M059J (cell line): Measurements from ENCODE around the gene LMO2. TPM values are rescaled to one million over a fixed set of nuclear protein-coding genes. Genes with fewer than 3 reads are reported as not detected.
"Not testable (repeated sequence)": the region's sequence is repeated elsewhere in the genome, so short reads cannot be mapped to it uniquely, and the experiment has no call there.

Source experiments
- DNase-seq: peaks from one replicate; pipeline ENCODE4 v3.0.0-alpha.2; 2012; ENCODE audit warnings: low read depth
- total RNA-seq: library from RNA; depleted of rRNA; stranded (reverse); fragments of >200 nt; shearing (Covaris generic); gene quantifications from 2 replicates; pipeline ENCODE4 v1.2.3, GENCODE V29; 2014; rRNA removed

The LMO2 gene
- total RNA-seq = 0.54 and 0.84 TPM in 2 replicates

DNA sequence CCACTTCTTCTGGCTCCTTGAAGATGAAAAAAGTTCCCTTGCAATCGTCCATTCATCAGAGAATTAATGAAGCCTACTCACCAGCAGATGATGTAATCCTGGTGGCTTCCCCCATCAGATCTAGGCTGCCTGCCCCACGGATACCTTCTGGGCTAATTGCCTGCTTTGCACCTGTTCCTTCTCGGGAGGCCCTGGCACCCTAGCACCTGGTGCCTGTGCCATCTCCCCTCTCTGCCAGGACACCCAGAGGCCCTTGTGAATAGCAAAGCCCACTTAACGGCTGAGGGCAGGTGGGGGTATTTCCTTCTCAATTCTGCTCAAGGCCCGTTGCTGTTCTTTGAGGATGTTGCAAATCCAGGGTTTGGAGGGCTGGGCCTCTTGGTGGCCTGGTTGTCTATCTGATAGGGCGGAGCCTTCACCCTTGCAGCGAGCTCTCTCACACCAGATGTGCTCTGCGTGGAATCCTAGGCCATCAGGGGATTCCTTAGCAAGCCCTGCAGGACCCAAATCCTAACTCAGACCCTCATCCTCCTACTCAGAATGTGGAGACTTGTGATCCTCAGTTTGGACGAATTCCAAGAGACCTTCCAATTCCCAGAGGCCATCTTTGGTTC lies at the start of gene LMO2:
Gene LMO2 (minus strand): TSS at position 363 of the 614 bp plus-strand sequence. CDS start 22,360 bp downstream, outside the sequence.
- DNase-seq = no peak

- peak; percentile 25 for DNase-seq
Measured at GRCh38 chr11:33940538-33940815, 48.6 kb upstream of the LMO2 start.

GRCh38 chr11:33936725-33937604 lies 45.1 kb upstream of the LMO2 start:
- DNase-seq = peak; percentile 68

GRCh38 chr11:33935461-33936456 lies 43.9 kb upstream of the LMO2 start:
- no peak for DNase-seq

- DNase-seq = no peak
Measured at GRCh38 chr11:33935005-33935404, 43.1 kb upstream of the LMO2 start.

DNA sequence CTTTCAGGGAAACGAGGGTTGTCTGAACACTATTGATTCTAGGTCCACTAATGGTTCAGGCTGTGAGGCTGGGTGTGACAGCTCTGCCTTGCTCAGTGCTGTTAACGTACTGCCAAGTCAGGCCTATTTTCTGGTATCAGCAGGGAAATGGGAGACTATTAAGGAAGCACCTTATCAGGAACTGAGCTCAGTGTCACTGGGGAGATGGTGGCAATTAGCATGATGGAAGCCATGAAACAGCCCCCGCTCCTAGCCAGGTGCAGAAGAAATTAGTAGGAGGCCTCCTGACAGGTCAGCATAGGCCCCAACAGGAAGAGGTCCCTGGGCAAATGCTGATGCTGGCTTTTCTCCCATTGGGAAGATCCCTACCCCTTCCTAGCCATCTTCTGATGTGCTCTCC lies 42.6 kb upstream of the LMO2 start:
- no peak for DNase-seq

GRCh38 chr11:33933602-33934001 lies 41.7 kb upstream of the LMO2 start:
- DNase-seq = no peak

DNA sequence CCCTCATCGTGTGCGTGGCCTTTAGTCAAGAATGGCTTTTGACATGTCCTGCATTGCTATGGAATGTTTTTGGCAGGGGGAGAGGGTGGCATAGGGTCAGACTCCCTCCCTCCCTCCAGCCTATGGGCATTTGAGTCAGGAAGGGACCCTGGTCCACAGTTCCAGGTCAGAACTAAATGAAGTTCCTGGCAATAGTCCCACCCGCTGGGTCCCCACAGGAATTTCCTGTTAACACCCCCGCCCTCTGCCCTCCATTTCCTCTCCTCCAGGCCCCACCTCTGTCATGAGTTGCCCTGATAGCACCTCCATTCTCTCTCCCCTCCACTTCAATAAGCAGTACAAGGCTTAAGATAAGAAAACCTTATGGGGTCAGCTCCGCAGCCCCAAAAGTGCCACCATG lies 40.8 kb upstream of the LMO2 start:
- no peak for DNase-seq

- DNase-seq = not testable (repeated sequence)
Measured at GRCh38 chr11:33931739-33932366, 40.0 kb upstream of the LMO2 start.

DNA sequence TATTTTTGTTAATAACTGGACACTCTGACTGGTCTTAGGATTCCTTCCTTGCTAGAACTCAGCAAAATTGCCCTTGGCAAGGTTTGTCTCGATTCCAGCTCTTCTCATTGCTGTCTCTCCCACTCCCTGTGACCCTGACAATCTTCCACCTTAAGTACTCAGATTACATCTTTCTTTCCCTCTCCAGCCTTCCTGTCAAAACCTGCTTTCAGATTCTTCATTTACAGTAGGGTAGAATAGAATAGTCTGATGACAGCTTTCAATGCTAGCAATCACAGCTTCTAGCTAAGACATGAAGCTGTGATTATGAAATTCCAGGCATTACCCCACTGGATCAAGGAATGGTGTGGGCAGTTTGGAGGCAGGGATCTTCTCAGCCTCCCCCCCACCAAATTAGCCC lies 39.2 kb upstream of the LMO2 start:
- DNase-seq = no peak

GRCh38 chr11:33930317-33931021 lies 38.6 kb upstream of the LMO2 start:
- DNase-seq = peak; percentile 20

DNA sequence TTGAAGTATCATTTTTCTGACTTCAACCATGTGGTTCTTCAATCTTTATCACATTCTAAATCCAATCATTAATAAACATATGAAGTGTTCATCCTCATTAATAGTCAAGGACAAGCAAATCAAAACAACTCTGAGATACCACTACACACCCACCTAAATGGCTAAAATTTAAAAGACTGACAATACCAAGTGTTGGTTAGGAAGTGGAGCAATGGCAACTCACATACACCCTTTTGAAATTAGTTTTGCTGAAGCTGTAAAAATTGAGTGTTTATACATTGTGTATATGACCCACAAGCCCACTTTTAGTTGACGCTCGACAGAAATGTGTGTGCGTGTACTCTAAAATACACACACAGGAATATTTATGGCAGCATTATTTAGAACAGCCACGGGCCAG lies 36.7 kb upstream of the LMO2 start:
- DNase-seq = no peak

- no peak for DNase-seq
Measured at GRCh38 chr11:33926671-33927552, 35.0 kb upstream of the LMO2 start.

- no peak for DNase-seq
Measured at GRCh38 chr11:33924341-33924740, 32.5 kb upstream of the LMO2 start.

- no peak for DNase-seq
Measured at GRCh38 chr11:33923626-33924025, 31.8 kb upstream of the LMO2 start.

GRCh38 chr11:33920838-33921613 lies 29.1 kb upstream of the LMO2 start:
- peak; percentile 49 for DNase-seq

DNA sequence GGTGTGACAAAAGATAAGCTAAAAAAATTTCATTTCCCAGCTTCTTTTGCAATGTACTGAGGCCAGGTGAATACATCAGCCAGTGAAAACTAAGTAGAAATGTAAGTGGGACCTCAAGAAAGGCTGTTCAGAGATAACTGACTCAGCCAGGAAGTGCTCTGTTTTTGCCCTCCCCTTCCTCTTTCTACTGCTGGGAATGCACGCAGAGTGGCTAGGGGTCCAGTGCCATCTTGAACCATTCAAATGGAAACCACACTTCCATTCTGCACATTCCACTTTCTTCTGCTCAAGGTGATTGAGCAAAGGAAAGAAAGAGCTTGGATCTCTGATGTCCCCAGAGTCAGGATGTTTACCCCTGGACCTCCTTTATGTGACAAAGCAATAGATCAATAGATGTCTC lies 27.8 kb upstream of the LMO2 start:
- DNase-seq = no peak

DNA sequence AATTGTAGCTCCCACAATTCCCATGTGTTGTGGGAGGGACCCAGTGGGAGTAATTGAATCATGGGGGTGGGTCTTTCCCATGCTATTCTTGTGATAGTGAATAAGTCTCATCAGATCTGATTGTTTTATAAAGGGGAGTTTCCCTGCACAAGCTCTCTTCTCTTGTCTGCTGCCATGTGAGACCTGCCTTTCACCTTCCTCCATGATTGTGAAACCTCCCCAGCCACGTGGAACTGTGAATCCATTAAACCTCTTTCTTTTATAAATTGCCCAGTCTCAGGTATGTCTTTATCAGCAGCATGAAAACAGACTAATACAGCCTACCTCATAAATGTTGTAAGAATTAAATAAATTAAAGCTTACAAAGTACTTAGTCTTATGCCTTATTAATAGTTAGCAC lies 25.5 kb upstream of the LMO2 start:
- not testable (repeated sequence) for DNase-seq

DNA sequence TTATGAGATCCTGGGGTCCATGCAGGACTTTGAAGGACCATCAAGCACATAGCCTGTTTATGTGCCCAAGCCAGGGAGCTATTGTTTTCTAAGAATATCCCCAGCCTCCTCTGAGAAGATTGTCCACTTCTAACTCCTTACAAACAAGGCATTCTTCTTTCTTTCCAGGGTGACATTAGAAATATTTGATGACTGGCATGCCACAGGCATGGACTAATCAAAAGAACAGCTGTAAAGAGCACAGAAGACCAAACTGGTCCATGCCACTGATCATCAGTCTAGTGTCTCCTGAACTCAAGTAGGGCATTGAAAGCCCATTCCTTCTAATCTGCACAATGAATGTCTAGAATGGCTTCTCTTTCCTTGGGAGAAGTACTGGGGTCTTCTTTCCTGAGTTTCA lies 24.9 kb upstream of the LMO2 start:
- DNase-seq = no peak
